ENCODE measurements around the gene ACAD10. TPM values are rescaled to one million over a fixed set of nuclear protein-coding genes. Genes with fewer than 3 reads are reported as not detected.

ACAD10 gene
- total RNA-seq, 1 donor from 2014 or later = 27.3 TPM

DNA sequence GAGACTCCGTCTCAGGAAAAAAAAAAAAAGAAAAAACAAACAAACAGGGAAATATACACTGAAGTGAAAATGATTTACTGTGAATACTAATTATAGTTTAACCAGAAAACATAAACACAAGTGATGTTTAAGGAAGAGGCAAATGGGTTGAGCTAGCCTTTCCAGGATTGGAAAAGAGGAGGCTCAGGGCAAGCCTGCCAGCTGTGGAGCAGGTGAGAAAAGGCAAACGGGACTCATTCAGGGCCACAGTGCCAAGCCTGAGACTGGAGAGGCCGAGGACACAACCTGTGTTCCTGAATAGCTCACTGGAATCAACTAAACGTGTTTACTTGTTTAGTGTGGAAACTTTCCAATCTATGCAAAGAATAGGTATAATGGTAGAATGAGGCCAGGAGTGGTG is 120.5 kb downstream of the ACAD10 start:
- DNase-seq (ENCODE audit: low spot score) (no peak), ATAC-seq (peak; percentile 45)

Other genes with a start within 250 kb of the ACAD10 start
- gene ATXN2, start 86.7 kb upstream of the ACAD10 start, total RNA-seq = 23.2 TPM
- gene BRAP, start 97 bp upstream of the ACAD10 start, total RNA-seq = 7.5 TPM
- 1,121 TPM for gene ALDH2, start 80.9 kb downstream of the ACAD10 start, total RNA-seq
- gene MAPKAPK5, start 156.2 kb downstream of the ACAD10 start, total RNA-seq = 19.3 TPM

Data from left lobe of liver (tissue), 2 donors.